SHP77 treated with DMSO at 0.1 percent for 48 hours (cell line): Measurements from ENCODE around the gene LRRC8C.
"Not testable (repeated sequence)": the region's sequence is repeated elsewhere in the genome, so short reads cannot be mapped to it uniquely, and the experiment has no call there.

Source experiments
- DNase-seq: peaks from one replicate; lab custom pipeline; 2025; lab: John Stamatoyannopoulos, UW

The LRRC8C gene

DNA sequence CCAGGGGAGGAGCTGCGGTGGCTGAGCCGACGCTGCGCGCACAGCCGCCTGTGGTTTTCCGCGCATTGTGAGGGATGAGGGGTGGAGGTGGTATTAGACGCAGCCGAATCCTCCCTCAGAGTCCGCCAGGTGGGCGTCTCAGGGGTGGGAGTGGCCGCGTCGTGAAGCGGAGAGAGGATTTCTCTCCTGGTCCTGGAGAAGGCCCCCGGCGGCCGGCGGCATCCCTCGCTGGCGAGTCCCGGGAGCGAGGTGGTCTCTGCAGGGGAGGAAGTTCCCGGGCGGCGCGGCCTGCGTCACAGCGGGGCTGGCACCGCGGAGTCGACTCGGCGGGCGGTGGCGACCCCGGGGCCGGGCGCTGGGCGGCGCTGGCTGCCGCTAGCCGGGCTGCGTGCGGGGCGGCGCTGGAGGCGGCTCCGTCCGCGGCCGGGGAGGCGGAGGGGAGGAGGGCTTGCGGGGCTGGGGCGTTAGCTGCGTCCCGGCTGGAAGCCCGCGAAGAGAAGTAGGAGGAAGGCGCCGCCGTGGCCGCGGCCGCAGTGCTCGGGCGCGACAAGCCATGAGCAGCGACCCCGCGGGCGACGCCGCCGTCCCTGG is at the start of gene LRRC8C:
Gene LRRC8C, plus strand, starts transcription at position 464 of the 591 bp plus-strand sequence. CDS start 53,354 bp downstream, outside the sequence.
- DNase-seq = peak; percentile 39

DNA sequence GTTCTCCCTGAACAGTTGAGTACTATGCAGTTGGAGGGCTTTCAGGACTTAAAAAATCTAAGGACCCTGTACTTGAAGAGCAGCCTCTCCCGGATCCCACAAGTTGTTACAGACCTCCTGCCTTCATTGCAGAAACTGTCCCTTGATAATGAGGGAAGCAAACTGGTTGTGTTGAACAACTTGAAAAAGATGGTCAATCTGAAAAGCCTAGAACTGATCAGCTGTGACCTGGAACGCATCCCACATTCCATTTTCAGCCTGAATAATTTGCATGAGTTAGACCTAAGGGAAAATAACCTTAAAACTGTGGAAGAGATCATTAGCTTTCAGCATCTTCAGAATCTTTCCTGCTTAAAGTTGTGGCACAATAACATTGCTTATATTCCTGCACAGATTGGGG is 48.7 kb upstream of the LRRC8C start:
- DNase-seq = no peak

DNA sequence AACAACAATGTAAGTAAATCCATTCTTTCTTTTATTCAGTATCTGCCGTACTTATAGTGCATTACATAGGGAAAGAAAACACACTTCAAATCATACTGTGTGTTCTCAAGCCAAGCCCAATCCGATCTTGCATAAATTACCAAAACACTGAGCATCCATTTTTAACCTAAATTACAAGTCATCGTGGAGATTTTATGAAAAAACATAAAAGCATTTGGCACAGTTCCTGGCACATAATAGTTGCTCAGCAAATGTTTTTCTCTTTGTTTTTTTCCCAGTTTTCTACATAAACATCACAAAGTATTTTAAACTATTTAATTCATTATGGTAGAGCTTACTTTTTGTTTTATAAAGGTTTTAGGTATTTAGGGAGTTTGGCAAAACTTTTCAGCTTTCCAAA is 48.1 kb upstream of the LRRC8C start:
- no peak for DNase-seq

DNA sequence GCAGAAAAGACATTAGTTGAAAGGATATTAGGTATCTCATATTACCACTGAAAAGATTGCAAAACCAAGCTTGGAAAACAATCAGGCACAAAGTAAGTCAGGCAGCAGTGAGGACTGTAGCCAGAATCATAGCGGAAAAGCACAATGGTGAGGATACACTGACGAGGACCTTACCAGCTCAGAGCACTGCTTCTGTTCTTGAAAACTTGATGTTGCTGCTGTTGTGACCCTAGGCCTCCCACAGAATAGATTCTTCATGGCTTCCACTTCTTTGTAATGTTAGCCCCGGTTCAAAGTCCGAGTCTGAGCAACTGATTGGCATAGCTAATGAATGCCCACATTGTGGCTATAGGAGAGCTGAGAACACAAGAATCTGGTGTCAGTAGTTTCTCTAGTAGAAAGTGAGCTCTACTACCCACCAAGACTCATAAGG is 45.2 kb upstream of the LRRC8C start:
- no peak for DNase-seq

DNA sequence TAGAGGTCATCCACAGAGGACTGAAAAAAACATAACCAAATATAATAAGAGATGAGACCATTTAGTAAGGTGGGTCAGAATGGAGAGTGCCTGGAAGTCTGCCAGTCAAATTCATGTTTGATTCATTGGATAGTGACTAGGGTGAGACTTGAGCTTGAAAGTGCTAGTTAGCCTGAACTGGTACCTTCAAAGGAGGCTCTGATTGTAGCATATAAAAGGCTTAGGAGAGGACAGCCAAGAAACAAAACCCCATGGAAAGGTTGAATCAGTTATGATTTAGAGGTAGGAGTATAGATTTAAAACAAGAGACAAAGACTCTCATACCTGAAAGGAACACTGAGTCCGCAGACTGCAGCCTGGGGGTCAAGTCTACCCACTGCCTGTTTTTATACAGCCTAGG is 44.4 kb upstream of the LRRC8C start:
- DNase-seq = no peak

DNA sequence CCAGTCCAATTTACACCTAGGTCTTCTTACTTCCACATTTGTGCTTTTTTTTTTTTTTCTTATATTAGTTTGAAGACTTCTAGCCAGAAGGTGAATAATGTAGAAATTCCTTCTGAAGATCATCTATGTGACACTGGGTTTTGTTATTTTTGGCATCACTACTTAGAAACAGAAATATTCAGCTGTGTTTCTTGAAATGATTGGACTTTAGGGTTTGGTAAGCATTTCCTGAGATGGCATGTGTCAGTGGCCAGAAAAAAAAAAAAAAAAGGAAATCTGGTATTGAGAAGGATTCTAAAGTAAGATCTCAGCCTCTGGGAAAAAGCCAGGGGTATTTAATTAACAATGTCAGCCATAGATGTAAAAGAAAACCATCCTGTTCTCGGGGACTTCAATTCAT is 43.4 kb upstream of the LRRC8C start:
- DNase-seq = no peak

DNA sequence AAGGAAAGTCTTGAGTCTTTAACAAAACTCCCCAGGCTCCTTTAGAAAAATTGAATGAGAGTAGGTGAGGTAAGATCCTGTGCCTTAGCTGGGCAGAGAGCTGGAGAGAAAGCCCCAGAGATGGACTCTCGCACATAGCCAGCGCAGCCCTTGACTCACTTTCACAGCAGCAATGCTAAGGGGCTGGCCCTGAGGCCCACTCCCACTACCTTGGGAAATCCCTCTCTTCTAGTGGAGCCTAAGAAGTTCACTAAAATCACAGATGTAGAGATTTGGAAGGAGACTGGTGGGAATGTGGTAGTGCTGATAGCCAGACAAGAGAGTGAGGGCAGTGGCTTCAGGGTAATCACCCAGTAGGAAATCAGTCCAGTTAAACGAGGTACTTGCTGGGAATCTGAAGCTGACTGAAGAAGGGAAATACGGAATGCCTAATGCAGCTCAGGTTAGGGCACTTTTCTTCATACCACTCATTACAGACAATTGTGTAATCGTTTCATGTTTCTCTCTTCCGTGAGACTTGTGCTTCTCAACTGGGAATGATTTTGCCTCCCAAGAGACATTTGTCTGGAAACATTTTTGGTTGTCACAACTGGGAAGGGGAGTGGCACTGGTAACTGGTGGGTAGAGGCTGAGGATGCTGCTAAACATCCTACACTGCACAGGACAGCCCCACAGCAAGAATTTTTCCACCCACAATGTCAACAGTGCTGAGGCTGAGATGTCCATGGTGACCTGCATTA is 42.4 kb upstream of the LRRC8C start:
- no peak for DNase-seq

DNA sequence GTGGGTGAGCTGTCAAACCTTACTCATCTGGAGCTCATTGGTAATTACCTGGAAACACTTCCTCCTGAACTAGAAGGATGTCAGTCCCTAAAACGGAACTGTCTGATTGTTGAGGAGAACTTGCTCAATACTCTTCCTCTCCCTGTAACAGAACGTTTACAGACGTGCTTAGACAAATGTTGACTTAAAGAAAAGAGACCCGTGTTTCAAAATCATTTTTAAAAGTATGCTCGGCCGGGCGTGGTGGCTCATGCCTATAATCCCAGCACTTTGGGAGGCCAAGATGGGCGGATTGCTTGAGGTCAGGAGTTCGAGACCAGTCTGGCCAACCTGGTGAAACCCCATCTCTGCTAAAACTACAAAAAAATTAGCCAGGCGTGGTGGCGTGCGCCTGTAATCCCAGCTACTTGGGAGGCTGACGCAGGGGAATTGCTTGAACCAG is 40.0 kb upstream of the LRRC8C start:
- not testable (repeated sequence) for DNase-seq

DNA sequence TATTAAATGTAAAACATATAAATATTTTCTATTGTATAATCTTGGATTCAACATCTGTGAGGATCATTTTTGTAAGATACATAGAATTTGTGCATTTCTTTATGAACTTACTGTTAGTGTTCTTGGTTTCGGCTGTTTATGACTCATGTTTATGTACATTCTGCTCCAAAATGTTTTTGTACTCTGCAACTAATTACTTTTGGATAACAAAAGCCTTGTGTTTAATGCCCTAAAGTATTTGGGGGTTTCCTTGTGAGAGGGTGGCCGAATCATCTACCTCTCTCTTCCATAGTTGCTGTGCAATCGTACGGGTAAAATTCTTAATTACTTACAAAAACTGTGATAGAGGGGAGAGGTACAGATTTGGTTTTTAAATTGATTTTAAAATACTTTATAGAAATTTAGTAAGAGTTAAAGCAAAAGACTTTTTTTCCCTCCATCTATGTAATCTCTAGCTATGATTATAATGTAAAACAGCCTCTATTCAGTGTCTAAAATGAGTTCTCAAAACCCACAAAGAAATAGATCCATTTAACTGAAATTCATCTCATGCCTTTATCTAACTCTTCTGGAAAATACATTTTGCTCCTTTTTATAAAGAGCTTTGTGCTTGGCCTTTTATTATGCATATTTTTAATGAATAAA is 38.7 kb upstream of the LRRC8C start:
- no peak for DNase-seq

DNA sequence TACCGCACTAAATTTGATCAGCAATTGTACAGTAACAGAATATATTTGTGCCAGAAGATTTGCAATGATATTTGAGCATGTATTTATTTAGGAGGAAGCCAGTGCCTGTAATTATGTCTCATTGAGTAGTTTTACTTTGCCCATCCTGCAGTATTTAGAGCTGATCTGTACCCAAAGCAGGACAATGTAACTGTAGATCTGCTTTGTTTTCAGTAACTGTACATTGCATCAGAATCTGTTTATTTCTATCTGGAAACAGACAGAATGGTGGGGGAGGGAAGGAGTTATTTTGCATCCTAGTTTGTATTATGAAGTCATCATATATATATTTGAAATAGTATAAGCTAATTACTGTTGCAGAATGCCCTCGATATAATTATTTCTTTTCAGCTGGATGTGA is 36.2 kb upstream of the LRRC8C start:
- DNase-seq = no peak

DNA sequence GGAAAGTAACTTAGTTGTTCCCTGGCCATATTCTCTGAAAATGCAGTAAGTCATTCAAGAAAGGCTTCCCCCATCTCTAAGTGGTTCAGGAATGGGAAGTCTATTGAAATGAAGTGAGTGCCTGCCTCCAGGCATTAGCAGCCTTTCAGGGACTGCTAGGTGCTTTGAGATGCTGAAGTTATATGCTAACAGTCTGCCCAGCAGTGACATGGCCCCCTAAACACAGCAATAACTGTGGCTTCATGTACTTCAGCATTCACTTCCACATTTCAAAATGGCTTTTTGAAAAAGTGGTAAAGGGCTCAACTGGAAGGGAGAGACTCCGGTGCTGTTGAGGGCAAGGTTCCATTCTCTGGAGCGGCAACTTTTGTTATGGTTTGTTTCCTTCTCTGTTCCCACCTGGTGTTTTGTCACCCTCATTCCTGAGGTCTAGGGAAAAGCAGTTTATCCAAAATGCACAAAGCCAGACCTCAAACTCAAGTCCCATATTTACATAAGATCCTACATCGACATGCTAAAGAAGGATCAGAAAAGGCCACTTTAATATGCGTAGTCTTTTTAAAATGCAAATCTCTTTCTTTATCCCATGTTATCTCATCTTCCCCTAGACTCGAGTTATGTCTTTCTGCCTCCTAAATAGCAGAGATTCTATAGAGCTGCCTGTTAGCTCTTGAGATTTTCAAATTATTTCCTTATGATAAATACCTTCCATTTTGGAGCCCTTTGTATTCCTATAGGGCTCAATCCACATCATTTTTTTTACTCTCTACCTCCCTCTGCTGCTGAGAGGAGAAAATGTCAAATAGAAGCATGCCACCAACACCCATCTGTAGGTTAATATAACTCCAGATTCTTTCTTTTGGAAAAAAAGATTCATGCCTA is 34.2 kb upstream of the LRRC8C start:
- DNase-seq = no peak

DNA sequence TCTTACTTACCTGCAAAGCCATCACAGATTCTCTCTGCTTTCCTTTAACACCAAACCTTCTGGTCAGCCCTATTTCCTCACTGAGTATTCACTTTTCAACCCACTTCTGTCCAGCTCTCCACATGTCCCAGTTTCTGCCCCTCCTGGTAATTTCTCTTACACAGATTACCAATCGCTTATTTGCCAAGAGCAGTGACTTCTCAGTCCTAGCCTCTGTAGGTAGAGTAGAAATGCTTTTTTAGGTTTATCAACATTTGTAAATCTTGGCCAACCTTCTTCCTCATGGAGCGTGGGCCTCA is 33.6 kb upstream of the LRRC8C start:
- DNase-seq = no peak

DNA sequence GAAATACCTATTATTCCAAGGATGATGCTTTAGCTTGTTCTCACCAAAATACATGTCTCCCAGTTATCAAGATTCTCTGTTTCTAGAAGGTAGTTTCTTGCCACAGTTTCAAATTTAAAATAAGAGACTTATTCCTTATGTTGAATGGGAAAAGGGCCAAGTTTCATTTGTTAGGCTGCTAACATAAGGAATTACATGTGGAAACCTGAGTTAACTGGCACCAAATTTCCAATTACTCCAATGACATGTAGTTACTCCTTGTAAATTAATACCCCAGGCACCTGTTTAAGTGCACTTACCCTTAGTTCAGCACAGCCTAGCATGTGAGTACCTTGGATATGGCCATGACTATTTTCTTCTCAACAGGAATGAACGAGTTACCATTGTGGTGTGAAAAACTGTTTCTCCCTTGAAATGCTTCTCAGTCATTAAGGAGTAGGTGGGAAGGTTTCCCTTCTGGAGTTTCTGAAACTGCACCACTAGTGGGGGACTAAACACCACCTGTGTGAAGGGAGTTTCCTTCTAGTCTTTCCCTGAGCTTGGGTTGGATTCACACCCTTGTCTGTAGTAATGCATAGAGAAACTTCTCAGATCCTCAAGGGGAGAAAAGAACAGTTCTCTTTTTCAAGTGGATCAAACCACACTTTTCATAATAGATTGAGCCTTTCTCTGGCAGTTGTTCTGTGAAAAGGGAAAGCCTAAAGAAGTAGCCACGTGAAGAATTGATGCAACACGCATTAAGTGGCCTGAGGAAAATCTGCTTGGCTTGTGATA is 32.3 kb upstream of the LRRC8C start:
- no peak for DNase-seq

DNA sequence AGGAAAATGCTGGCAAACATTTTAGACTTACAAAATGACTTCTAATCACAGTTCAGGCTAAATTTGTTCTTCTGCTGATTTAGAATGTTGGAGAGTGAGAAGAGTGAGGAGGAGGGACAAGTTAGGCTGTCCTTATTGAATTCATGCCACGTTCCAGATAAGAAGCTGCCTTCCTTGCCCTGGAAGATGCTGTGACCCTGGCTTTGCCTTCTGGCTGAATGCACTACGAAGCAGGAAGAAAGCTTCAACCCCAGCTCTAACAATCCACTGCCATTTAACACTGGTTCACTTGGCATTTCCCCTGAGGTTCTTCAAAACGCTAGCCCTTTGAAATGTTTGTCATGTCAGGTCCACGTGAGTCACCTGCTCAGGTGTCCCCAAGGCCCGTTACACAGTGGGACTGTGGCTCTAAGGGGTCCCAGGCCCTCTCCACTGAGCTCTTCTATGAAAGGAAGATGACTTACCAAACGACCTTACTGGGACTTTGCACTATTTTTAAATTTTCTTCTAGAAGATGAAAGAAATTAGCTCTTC is 30.0 kb upstream of the LRRC8C start:
- DNase-seq = no peak

DNA sequence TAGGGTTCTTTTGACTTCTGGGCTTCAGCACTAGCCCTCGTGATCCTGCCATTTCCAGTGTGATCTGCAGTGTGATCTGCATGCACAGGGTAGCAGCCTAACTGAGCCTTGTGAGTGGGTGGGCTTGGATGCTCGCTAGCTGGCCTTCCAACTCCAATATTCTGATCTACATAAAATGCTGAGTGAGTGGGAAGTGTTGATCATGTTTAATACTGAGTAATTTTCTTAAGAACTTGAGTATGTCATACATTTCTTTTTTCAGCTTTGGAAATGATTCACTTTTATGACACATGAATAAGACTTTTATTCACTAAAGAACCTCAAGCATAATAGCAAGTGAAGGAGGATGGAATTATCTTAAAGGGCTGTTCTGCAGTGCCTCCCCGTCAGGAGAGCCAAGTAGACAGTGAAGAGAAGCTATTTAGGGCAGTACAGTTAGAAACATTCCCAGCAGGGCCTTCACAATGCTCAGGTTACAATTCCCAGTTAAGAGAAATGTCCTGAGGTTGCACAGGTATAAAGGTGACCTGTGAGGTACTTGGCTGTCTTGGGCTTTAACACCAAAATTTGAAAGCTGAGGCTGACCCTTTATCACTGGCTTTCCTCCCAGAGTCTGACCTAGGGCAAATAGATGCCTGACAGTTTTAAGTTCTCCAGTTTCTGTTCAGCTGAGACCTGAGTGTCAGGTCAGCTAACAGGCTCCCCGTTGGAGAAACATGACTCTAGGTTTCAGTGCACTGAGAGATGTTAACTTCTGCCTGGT is 29.1 kb upstream of the LRRC8C start:
- no peak for DNase-seq

DNA sequence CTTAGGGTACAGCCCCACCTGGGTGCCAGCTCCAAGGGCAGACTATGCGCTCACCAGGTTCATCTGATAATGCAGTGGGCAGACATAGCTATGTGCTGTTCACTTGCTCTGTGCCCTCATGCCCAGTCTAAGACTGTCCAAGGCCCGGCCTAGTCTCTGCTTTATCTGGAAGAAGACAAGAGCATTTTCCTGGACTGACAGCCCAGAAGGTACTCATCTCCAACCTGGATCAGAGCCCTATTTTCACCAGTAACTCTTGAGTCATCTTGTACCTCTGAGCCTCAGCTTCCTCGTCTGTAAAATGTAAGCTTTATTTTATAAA is 28.5 kb upstream of the LRRC8C start:
- no peak for DNase-seq

DNA sequence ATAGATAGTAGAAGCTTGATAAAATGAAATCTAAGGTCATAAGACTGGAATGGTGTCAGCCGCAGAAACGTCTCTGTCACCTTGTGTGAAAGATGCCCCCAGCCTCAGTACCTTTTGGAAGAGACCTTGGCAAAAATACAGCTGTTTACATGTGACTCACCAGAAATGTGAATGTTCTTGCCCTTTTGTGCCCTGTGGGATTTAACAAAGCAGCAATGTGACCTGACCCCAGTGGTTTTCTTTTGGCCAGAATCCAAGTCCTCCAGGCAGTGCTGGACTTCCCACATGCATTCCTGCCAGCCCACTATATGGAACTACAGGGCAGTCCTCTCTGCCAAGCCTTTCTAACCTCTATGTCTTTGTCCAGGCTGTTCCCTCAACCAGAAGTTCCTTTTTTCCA is 27.2 kb upstream of the LRRC8C start:
- DNase-seq = no peak

DNA sequence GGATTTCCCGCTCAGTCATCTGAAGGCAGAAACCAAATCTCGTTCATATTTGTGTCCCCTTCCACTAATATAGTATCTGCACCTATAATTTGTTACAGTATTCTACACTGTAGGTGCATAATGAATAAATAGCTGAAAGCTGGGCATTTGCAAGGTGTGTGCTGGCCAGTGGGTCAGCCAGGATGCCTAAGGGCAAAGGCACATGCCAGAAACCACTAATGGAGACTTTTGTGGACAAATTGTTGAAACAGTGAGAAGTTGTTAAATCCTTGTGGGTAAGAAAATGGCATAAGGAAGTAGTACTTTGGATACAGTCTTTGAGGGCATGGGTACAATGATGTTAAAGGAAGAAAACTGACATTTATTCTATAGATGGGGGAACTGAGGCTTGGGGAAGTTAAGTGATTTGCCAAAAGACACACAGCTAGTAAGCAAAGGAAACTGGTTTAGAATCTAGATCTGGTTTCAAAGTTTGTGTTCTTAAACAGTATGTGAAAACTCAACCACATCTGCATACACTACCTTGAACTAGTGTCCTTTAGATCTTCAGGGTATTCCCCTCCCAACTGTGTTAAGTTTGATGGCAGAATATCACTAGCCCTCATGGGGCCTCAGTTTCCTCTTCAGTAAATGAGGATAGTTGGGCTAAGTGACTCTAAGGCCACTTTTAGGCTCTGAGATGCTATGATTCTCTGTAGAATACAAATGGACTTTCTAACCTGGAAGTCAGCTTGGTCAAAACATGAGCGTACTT is 26.5 kb upstream of the LRRC8C start:
- no peak for DNase-seq

DNA sequence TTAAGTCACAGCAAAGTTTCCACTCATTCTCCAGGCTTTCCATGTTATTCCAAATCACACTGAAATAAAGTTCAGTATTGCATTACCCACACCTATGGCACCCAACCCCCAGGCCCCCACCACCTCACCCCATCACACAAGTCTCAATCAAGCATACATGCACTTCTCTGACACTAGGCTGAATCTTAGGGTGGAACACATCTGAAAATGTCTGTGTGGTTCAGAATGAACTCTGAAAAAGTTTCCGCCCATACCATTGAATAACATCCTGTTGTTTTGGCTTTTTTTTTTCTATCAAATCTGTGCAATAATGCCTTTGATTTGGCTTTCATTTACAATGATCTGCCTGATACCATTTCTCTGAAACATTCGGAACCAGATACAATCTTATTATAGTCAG is 25.8 kb upstream of the LRRC8C start:
- DNase-seq = no peak
